ENCODE results near the gene ALG6.

DNA sequence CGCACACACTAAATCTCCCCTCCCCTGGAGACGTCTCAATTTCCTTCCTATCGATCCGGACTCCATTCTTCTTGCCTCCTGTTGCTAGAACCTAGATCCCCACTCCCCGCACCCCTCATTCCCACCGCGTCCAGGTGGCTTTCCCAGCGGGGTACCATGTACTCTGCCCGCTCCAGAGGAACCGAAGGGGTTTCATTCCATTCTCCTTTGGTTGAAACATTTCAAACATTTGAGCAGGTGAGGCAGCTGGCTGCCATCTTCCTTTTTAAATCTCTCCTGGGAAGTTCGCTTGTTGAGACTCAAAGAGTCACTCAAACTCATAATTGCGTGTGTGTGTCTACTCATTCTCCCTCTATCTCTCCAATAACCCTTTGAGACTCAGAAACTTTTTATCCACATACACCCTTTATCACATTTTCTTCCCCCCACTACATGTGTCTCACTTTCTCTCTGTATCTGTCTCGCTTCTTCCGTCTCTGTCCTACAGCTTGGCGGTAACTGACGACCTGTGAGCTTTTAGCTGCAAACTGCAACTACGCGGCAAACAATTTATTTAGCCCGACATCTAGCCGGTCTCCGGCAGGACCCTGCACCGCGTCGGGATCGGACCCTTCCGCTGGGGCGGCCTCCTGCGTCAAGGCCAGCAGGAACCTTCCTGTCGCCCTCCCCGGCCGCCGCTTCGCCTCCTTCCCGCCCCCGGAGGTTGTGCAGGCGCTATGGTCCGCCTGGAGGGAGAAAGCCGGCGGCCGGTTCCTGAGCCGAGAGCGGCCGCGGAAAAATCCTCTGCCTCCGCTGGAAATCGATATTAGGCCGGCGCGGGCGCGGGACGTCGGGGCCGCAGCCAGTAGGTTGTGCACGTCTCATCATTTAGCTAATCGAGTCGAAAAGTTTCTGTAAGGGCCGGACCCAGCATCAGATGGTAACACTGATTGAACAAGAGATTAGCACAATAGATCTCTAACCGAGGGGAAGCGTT, 48.1 kb upstream of the ALG6 start:
- TF ChIP-seq RARB (CRISPR knock-in tag; IDR thresholded peaks at IDR 0.05) = no peak
- no peak for TF ChIP-seq GLIS3 (CRISPR knock-in tag; IDR thresholded peaks at IDR 0.05)
- TF ChIP-seq TSHZ2 (CRISPR knock-in tag; IDR thresholded peaks at IDR 0.05) = no peak
- TF ChIP-seq ARNTL (CRISPR knock-in tag; IDR thresholded peaks at IDR 0.05; ENCODE audit: borderline replicate concordance, low read depth) = no peak

Data from SK-N-SH treated with all-trans-retinoic acid at 6 μM for 48 hours (cell line).